ENCODE measurements around the gene GTF2I. TPM values are rescaled to one million over a fixed set of nuclear protein-coding genes. Genes with fewer than 3 reads are reported as not detected.
A peak's percentile ranks its signal among the peaks of the same experiment; 100 is the strongest.
"Not testable (repeated sequence)": the region's sequence is repeated elsewhere in the genome, so short reads cannot be mapped to it uniquely, and the experiment has no call there.

The GTF2I gene
- total RNA-seq, 1 donor from 2014 or later = 124 TPM

GRCh38 chr7:74633451-74633921 lies 24.0 kb upstream of the GTF2I start:
- Histone ChIP-seq H3K4me1 (peaks cover 22% of the 10 kb centered on the region), H3K27me3 (no peaks in the 10 kb centered on the region), H3K27ac (no peak overlapping the region), H3K36me3 (no peaks in the 10 kb centered on the region), H3K4me3 (no peak overlapping the region), H3K9me3 (no peaks in the 10 kb centered on the region)
- intact Hi-C loops (cut with DNase I) = loop anchor here (5.0 kb wide), 1 partner anchor 1474 kb away; no protein-coding TSS in a partner anchor
- TF ChIP-seq POLR2AphosphoS5 (IDR thresholded peaks at IDR 0.05; ENCODE audit: insufficient read depth in 1 of 2, low read depth in 1 of 2) = no peak
- TF ChIP-seq POLR2A (IDR thresholded peaks at IDR 0.05) = no peak
- TF ChIP-seq CTCF (IDR thresholded peaks at IDR 0.05) = no peak
- no peak for DNase-seq (ENCODE audit: extremely low spot score in 2 of 2)

GRCh38 chr7:74637745-74638144 lies 19.8 kb upstream of the GTF2I start:
- no peaks in the 10 kb centered on the region for H3K27me3 ChIP-seq
- DNase-seq (ENCODE audit: extremely low spot score in 2 of 2) = no peak
- no peaks in the 10 kb centered on the region for H3K36me3 ChIP-seq
- no peaks in the 10 kb centered on the region for H3K9me3 ChIP-seq
- no peak overlapping the region for H3K27ac ChIP-seq
- no peak for TF ChIP-seq CTCF (IDR thresholded peaks at IDR 0.05)
- TF ChIP-seq POLR2AphosphoS5 (IDR thresholded peaks at IDR 0.05; ENCODE audit: insufficient read depth in 1 of 2, low read depth in 1 of 2) = no peak
- TF ChIP-seq POLR2A (IDR thresholded peaks at IDR 0.05) = no peak
- H3K4me3 ChIP-seq = no peak overlapping the region
- intact Hi-C loops (cut with DNase I) = no loop called here
- H3K4me1 ChIP-seq = peaks cover 14% of the 10 kb centered on the region

- not testable (repeated sequence) for H3K36me3 ChIP-seq; H3K27me3 ChIP-seq; H3K4me1 ChIP-seq; DNase-seq (ENCODE audit: extremely low spot score in 2 of 2); H3K9me3 ChIP-seq
- Histone ChIP-seq H3K27ac (peak overlapping the region; percentile 27), H3K4me3 (peak overlapping the region in 1 of 2 donors; percentile 18)
- intact Hi-C loops (cut with DNase I) = loop anchor here (10.0 kb wide), 1 partner anchor 195 kb away; the partner anchor contains the start of gene GTF2IRD1
Measured at GRCh38 chr7:74650055-74650454, 7.5 kb upstream of the GTF2I start.

GRCh38 chr7:74650493-74651132 lies 6.9 kb upstream of the GTF2I start:
- not testable (repeated sequence) for H3K4me1 ChIP-seq; H3K27me3 ChIP-seq; H3K9me3 ChIP-seq; H3K27ac ChIP-seq; H3K4me3 ChIP-seq; H3K36me3 ChIP-seq; DNase-seq (ENCODE audit: extremely low spot score in 2 of 2)
- intact Hi-C loops (cut with DNase I) = loop anchor here (10.0 kb wide), 1 partner anchor 196 kb away; the partner anchor contains the start of gene GTF2IRD1

GRCh38 chr7:74651133-74651504 lies 6.4 kb upstream of the GTF2I start:
- not testable (repeated sequence) for H3K4me1 ChIP-seq; H3K27ac ChIP-seq; DNase-seq (ENCODE audit: extremely low spot score in 2 of 2); H3K36me3 ChIP-seq; H3K27me3 ChIP-seq; H3K9me3 ChIP-seq; H3K4me3 ChIP-seq
- intact Hi-C loops (cut with DNase I) = loop anchor here (10.0 kb wide), 1 partner anchor 196 kb away; the partner anchor contains the start of gene GTF2IRD1

GRCh38 chr7:74653686-74654181 lies 3.8 kb upstream of the GTF2I start:
- TF ChIP-seq POLR2A (IDR thresholded peaks at IDR 0.05) = no peak
- TF ChIP-seq POLR2AphosphoS5 (IDR thresholded peaks at IDR 0.05; ENCODE audit: insufficient read depth in 1 of 2, low read depth in 1 of 2) = no peak
- TF ChIP-seq CTCF (IDR thresholded peaks at IDR 0.05) = no peak
- Histone ChIP-seq H3K36me3 (no peaks in the 10 kb centered on the region), H3K9me3 (no peaks in the 10 kb centered on the region), H3K4me3 (no peak overlapping the region), H3K27me3 (no peaks in the 10 kb centered on the region), H3K27ac (no peak overlapping the region), H3K4me1 (peaks cover 9% of the 10 kb centered on the region)
- DNase-seq (ENCODE audit: extremely low spot score in 2 of 2) = no peak
- intact Hi-C loops (cut with DNase I) = loop anchor here (10.0 kb wide), 1 partner anchor 199 kb away; the partner anchor contains the start of gene GTF2IRD1

Data from vagina (tissue), 2 donors.